ENCODE results near the gene ASTN2.

Gene ASTN2

DNA sequence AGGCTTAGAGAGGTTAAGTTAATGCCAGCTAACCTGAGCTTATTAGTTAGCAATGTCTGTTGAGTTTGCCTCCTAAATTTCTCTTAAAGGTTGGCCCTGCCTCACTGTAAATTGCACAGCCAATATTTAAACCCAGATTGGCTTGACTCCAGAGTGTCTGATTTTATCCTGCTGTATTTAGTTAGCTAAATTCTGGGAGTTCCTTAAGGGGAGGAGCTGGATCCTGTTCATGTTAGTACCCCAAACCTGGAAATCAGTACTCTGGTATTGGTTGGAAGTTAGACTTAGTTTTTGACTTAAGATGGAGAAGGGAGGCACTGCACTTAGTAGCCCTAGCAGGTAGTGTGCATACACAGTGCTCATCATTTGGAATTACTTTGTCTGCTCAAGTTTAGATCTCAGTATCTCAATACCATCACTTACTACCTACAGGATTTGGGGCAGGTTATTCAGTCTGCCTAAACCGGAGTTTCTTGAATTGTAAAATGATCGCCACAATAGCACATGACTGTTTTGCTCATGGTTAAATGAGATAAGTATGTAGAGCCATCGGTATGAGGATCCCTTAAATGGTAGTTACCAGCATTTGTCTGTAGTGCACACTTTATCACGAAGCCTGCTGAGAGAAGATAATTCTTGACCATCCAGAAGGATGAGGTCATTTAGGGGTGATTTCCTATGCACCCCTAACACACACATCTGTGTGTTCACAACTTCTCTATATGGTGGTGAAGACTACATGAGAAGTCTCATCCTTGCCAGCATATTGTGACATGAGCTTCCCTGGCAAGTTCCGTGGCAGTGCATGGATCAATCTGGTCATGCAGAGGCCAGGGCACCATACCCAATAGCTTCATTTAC, 992.5 kb downstream of the ASTN2 start:
- no peak for DNase-seq

DNA sequence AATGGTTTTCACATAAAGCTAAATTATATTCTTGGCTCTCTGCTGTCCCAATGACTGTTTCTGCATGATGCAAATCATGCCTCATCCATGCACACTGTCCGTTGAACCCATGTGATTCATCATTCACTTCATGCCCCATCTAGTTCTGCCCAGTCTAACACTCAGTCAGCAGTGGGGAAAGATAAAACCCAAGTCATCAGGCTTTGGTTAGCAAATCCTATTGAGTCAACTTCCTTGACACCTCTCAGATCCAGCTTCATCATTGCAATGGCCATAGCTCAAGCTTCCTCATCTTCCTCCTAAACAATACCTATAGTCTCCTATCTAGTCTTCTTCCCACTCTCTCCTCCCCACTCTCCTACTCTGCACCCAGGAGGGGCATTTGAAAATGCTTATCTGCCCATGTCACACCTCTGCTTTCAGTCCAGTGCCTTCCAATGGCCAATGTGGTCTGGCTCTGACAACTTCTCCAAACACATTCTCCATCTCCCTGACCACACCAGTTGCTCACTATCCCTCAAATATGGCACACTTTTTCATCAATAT, 993.8 kb downstream of the ASTN2 start:
- peak; percentile 52 for DNase-seq

DNA sequence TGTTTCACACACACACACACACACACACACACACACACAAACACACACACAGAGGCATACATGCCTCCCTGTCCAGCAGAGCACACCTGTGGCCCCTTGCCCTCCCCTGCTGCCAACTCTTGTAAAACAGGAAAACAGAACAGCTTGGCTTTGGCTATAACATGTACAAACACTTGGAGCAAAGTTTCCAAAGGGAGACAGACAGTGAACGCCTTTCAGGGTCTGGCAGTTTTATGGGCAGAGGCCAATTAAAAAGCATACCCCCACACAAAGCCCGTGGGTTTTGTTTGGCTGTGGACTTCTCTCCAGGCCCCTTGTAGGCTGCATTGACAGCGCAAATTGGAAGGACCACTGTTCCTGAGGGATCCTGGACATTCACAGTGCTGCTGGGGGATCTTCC, 995.7 kb downstream of the ASTN2 start:
- DNase-seq: no peak

DNA sequence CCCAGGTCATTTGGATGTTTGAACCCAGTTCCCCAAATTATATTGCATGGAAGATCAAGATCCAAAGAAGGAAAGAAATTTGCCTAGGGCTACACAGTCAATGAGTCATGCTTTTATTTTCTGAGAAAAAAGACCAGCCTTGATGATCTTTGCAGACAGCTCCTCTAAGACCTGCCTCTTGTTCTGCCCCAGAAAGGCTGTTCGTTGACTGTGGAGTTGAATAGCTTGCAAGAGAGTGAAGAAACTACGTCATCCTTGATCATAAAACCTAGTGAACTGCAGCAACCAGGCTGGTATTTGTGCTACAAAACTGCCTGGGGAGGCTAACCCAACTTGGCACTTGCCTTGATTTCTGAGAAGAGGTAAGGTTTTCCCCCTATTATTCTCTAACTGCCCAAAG, 997.4 kb downstream of the ASTN2 start:
- DNase-seq: no peak

DNA sequence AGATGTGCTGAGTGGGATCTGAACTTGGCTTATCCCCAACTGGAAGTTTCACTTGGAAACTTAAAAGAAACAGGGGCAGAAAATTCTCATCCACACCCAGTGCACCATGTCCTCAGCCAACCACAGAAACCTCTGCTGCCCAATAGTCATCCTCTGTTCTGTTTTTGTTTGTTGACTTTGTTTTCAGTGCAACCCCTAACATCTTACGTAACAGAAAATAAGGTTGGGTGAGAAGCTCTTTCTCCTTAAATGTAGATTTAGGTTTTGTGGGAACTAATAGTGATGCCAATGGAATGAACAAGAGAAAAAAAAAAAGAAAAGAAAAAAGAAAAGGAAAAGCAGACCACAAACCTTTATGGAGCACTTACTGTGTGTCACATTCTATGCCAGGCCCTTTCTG, 998.4 kb downstream of the ASTN2 start:
- DNase-seq: no peak

DNA sequence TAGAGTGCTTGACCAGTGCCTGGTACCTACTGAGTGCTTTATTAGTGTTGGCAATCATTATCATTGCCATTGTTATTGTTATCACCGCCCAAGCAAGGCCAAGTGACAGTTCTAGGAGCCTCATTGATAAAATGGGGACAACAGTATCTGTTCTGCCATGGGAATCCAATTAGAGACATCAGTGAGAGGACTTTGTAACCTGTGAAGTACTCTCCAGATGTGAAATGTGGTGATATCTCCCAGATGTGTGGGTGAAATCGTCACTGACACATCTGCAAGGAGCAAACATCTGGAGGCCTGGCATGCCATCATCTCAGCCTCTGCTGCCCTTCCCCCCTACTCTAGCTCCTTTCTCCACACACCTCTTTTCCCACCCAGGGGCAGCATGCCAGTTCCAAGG, 1000.5 kb downstream of the ASTN2 start:
- DNase-seq: no peak

DNA sequence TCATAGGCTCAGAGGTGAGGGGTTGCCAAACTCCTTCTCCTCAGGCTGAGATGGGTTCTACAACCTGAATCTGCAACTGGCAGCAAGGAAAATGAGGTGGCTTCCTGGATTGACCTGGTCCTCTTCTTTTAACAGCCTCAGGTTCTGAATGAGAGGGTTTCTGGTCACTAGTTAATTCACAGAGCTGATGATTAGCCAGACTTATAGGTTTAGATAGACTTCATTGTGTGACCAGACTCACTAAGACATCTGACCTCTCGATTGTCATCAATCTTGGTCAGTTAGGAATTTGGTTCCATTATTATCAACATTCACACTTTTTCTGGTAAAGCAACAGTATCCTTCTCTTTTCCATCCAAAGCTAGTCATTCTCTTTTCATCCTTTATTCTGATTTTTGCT, 1003.4 kb downstream of the ASTN2 start:
- DNase-seq: no peak

DNA sequence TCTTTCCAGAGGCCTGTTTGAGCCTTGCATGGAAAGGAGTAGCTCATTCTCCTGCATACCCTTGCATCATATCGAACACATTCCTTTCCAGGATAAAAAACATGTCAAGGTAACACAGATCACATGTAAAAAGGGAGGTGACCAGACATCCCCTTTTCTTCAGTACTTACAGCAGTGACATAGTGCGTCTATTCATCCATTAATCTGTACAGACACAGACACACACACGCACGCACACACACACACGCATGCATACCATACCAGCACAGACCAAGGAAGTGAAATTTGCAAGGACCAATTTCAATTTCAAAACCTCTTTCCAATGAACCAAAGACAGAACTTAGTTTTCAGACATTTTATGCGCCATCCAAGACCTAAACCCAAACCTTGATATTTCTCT, 1005.2 kb downstream of the ASTN2 start:
- DNase-seq: no peak

DNA sequence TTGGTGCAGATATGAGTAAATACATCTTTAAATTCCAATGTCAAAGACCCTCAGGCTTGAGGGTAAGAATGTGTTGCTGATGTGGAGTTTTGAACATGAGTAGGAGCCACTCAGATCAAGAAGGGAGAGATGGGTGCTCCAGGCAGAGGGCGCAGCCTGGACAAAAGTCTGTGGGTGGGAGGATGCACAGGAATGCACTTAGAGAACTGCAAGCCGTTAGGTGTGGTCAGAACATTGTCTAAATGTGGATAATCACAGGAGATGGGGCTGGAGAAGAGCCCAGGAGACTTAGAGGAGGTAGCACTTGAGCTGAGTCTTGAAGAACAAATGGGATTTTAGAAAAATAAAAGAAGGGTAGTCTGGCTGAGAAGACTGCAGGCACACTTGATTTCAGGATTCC, 1005.7 kb downstream of the ASTN2 start:
- no peak for DNase-seq

DNA sequence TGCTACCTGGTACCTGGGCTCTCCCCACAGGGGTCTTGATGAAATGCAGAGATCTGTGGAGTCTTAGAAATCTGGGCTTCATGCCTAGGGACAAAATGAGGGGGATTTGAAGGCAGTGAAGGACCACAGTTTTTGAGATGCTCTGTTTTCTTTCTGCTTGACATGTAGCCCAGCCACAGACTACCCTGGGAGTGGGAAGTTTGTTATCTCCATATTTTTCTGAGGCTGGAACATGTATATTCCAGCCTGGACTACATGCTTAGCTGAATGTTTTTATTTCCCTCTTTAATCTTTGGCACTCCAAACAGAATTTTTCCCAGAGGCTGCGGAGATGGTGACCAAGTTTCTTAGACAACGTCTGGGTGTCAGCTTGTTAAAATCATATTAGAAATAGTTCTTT, 1008.4 kb downstream of the ASTN2 start:
- DNase-seq: no peak

DNA sequence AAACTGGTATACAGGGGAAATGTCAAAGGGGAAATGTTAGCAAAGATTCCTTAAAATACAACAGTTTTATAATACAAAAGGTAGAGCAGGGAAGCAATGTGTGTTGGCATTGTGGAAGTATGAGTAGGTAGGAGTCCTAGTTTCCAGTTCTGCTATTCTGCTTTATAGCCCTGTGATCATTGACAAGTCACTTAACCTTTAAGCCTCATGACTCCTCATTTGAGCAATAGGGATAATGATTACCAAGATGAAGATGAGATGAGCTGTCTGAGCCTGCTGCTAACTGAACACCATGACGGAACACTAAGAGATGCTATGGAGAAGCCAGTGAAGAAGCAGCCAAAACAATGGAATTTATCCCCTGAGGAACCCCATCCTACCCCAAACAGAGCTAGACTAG, 1009.5 kb downstream of the ASTN2 start:
- peak; percentile 50 for DNase-seq

DNA sequence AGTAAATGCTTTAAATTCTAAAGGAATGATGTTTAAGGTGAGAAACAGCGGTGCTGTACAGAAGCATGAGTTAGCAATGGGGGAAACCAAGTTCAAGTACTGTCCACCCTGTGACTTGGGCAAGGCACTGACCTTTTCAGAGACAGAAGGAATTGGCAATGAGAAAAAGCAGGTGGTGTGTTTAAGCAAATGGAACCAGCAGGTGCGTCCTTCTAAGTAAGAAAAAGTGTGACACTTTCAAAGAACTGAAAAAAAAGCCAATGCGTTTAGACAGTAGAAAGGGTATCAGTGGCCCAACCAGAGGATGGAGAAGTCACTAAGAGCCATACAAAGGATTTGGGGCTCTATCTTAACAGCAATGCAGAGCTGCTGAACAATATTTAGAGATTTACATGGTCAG, 1010.6 kb downstream of the ASTN2 start:
- no peak for DNase-seq

DNA sequence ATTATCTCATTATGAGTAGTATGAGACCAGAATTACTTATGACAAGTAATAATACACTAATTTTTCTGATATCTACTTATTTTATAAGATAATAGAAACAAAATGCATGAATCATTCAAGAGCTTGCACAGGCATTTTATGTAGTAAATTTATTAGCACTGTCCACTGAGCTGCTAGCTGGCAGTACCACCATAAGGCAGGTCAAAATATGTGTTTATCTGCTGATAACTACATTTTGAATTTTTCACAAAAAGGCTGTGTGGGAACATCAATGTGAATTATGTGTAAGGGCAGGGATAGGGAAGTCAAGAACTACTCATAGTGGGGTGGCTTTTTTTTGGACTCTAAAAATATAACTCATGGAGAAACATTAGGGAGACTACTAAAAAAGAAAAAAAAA, 1011.7 kb downstream of the ASTN2 start:
- DNase-seq: no peak

DNA sequence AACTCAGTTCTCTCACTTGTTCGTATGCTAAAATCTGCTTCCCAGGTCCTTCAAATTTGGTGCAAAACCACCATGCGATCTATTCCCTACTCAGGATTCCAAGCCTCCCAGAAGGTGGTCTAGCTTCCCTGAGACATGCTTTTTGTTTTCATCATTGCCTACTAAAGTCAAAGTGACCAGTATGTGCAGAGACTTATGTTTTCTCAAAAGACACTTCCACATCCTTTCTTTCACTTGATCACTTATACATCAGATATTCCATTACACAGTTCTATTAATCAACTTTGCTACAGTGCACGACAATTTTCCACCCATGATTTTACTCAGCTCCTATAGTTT, 1019.2 kb downstream of the ASTN2 start:
- no peak for DNase-seq

DNA sequence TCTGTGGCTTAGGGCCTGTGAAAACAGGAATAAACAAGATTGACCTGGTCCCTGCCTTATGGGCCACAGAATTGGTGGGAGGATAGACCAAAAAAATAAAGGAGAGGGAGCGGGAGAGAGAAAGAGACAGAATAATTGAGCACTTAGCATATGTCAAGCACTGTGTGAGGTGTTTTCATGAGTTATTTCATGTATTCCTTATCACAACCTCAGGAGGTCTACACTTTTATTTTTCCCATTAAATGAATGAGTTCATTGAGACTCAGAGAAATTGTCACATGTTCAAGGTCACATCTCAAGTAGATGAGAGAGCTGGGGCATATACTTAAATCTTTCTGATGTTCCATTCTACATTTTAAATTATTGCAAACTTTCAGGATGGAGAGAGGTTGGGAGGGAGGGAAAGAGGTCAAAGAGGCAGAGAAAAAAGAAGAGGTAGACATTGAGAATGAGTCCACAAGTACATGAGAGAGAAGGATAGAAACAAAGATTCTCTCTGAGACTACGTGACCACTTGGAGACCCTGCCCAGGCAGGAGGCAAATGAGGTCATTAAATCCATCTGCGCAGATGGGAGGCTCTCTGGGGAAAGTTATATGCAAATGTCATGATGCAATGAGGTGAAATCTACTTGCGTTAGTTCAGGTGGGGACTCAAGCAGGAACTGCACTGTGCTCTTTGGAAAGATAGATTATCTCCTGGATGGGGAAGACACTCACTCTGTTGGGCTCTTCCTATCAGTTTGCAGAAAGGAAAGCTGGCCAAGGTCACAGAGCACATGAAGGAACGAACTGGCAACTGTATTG, 1019.8 kb downstream of the ASTN2 start:
- no peak for DNase-seq

DNA sequence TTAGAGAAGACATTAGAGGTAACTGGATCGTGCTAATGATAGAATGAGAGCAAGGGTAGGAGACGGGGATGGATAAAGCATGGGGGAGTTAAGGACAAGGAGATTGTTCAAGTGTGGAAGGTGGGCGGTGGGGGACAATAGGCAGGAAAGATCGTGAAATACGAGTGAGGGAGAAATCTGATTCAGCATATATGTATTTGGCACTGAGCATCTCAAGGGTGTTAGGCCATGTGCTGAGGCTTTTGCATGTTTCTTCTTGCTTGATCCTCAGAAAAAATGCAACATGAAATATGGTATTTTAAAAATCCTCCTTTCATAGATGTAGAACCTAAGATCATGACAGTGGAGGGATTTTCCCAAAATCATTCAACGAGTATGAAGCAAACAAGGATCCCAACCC, 1020.8 kb downstream of the ASTN2 start:
- DNase-seq: no peak

DNA sequence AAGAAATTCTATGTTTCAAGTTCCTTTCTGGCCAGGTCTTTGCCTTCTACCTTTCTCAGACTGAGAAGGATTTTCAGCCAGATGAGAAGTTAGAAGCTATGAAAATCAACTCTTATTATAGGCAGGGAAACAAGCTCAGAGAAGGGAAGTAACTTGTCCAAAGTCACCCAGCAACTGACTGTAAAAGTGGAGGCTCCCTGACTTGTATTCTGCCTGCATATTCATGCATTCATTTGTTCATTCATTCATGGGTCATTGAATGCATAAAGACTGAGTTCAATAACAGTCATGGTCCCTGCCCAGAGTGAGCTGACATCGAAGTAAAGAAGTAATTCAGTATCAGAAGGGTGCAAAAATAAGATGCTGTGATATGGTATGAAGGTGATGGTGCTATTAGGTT, 1021.7 kb downstream of the ASTN2 start:
- DNase-seq: no peak

DNA sequence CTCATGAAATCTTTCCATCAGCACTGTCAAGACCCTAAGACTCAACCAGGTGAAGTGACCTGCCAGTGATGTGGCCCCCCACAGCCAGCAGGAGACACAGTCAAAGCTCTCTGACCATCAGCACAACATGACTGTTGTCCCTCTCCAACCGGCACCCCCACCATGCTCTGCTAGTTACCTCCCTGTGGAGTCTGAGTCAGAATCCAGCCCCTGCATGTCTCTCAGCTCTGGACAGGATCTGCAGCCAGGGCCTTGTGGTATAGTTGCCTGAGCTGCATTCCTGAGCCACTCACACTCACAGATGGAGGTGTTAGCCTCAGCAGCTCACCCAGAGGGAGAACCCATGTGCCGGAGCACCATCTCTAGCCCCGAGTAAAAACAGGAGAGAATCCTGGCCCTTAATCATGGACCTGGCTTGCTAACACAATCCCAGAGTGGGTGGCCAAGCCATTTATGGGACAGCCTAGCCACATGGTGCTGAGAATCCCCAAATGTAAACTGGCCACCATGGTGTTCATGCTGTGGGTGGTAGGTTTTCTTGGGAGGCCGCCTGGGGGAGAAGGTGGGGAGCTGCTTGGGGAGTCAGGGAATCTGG, 1023.5 kb downstream of the ASTN2 start:
- DNase-seq: no peak

DNA sequence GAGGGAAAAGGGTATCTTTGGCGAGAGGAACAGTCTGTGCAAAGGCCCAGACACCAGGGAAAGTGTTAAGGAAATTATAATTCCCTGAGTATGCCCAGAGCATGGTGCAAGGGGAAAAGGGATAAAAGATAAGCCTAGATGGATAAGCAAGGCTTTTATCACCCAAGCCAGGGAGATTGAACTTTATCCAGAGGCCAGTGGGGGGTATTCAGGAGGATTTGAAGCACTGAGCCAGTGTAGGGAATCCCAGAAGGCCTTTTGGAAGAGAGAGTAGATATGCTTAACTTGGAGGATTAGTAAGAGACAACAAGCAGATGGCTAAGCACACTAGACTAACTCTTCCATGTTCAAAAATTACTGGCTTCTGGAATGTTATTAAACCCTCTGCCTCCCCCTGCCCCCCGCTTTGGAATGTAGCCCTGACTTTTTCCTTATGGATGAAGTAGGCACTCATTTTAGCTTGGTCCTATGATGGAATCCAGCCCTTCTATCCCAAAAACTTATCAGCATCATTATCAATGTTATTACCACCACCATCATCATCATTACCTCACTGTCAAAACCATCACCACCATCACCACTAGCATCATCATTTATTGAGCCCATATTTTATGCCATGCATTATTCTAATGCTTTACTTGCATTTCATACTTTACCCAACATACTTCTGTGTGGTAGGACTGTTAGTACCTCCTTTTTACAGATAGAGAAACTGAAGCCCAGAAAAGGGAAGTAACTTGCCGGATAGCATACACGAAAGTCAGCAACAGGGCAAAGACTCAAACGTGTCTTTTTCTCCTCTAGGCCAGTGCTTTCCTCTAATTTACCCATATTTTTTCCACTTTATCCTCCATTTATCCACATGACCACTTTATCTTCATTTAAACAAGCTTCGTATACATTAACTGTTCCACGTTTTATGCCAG, 1024.3 kb downstream of the ASTN2 start:
- DNase-seq: peak; percentile 40

DNA sequence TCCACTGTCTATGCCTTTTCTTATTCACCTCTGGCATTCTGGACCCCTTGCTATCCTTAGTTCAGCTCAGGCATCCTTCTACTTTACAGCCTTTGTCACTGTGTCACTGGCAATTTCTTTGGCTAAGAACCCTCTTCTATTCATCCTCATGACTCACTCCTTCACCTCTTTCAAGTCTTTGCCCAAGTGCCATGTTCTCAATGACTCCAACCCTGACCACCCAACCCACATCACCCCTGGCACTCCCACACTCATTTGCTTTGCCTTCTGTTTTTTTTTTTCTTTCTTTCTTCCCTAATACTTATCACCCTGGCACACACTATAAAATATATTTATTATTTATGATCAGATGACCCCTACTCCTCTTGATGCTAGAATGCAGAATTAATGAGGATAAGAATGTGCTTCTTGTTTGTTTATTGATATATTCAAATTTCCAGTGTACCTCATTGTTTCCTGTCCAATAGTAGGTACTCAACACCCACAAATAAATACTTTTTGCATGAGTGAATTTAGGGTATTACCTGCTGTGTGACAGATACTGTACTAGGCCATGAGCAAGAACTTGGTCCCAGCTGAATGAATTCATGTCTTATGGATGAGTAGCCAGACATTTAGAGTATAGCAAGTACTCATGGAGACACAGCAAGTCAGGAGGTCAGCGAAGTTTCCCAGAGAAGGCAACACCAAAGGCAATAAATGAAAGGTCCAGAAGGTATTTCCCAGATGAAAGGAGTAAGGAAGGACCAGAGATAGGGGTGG, 1025.1 kb downstream of the ASTN2 start:
- DNase-seq: no peak

DNA sequence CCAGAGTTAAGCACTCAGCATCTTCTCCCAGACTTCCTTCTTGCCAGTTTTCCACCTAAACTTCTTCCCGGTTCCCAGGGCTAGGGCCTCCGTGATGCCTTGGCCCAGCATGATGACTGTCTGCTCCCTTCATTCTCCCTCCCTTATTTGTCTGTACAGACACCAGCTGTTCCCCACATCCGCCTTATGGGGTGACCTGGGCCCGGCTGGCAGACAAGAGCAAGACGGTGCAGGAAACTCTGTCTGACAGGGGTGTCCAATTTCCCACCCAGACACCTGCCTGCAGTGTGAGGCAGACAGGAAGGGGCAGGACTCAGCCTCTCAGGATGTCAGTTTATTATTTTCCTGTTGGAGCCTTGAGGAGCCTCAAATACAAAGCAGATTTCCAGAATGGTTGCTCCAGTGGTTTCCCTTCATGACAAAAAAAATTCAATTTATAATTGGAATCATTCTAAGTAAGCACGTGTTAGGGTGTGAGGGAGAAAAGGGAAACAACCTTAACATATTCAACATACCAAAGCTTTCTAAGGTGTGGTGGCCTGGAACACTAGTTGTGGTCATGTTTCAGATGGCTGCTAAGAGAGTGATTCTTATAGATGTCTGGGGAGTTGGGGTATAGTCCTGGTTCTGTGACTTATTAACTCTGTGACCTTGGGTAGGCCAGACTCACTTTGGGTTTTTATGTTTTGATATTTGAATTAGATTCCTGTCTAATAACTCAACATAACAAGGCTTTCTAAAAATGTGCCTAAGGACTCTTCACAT, 1026.7 kb downstream of the ASTN2 start:
- DNase-seq: no peak

Measured in suppressor macrophage treated with lipopolysaccharide for 4 hours (primary cell).